Frontal cortex (tissue), 4 donors: ENCODE data around the gene TBCE. TPM values are rescaled to one million over a fixed set of nuclear protein-coding genes. Genes with fewer than 3 reads are reported as not detected.

ENCODE experiments used
- DNase-seq, 2 donors: peaks; one replicate each; pipeline ENCODE4 v3.0.0; 2012; ENCODE audit warnings: low spot score in 2 of 2
- FAIRE-seq: peaks from 2 replicates; lab custom pipeline; 2012; peaks lifted over from hg19 to GRCh38; lab: Jason Lieb, UNC
- small RNA-seq: library from RNA; depleted of rRNA; stranded (forward); fragments of <200 nt; gene quantifications from one replicate; pipeline ENCODE3, GENCODE V24; 2014
- total RNA-seq: library from RNA; depleted of rRNA; stranded (reverse); fragments of >200 nt; gene quantifications from one replicate; pipeline ENCODE4 v1.2.3, GENCODE V29; 2014
- donor health status: control.
- donor health status: control.
- donor health status: control.

TBCE gene
- total RNA-seq, 1 donor from 2014 or later: 44.0 TPM

GRCh38 chr1:235491644-235492043 lies 124.4 kb downstream of the TBCE start:
- no peak for FAIRE-seq
- DNase-seq: no peak

- DNase-seq (no peak), FAIRE-seq (no peak)
Observed at GRCh38 chr1:235494531-235494930, 127.3 kb downstream of the TBCE start.

DNA sequence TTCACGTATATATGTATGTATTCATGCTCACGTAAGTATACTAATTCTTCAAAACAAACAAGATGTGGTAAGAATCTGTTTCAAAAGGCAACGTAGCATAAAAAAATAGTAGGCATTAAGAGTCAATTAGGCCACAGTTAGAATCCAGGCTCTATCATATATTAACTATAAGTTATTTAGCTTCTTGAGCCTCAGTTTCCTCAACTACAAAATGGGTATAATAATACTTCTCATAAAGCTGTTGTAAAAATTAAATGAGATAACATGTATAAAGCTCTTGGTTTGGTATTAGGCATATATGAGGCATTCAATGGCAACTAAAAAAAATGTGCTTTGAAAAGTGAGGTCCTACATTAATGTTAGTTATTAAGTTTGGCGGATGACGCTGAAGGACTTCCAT lies 127.8 kb downstream of the TBCE start:
- FAIRE-seq (no peak), DNase-seq (no peak)

GRCh38 chr1:235495551-235495950 lies 128.3 kb downstream of the TBCE start:
- DNase-seq (no peak), FAIRE-seq (no peak)

- FAIRE-seq (no peak), DNase-seq (no peak)
Observed at GRCh38 chr1:235500971-235501540, 133.8 kb downstream of the TBCE start.

Small RNAs within 50 kb of the gene (small RNA-seq; reads per million reads assigned to genes)
- gene AL391994.1 (not detected), gene RPS21P1 (not detected)

Other genes starting within 250 kb of the TBCE start
- 205 TPM for gene TOMM20, start 238.6 kb upstream of the TBCE start, total RNA-seq
- 58.7 TPM for gene RBM34, start 206.2 kb upstream of the TBCE start, total RNA-seq
- gene ARID4B, start 39.2 kb upstream of the TBCE start, total RNA-seq: 92.9 TPM
- gene GGPS1, start 38.9 kb upstream of the TBCE start, total RNA-seq: 30.6 TPM
- gene B3GALNT2, start 137.0 kb downstream of the TBCE start, total RNA-seq: 19.6 TPM